Measurements from ENCODE around the gene SELENOV. TPM values are rescaled to one million over a fixed set of nuclear protein-coding genes. Genes with fewer than 3 reads are reported as not detected.
A peak's percentile ranks its signal among the peaks of the same experiment; 100 is the strongest.

Gene SELENOV
- total RNA-seq, 1 experiment from 2014 or later, result 0.80 TPM

- peak; percentile 82 for ATAC-seq
Measured at GRCh38 chr19:39557811-39558623, 43.1 kb downstream of the SELENOV start.

More at GRCh38 chr19:39557811-39558623, 43.1 kb downstream of the SELENOV start:
- no peaks in the 10 kb centered on the region for H3K9me3 ChIP-seq (ENCODE audit: control insufficient read depth, insufficient read depth, low read depth, low read length)
- peak overlapping the region; percentile 0; the same call in 1 of the 2 replicates for H3K27ac ChIP-seq (ENCODE audit: low read length)
- peaks cover 17% of the 10 kb centered on the region for H3K4me1 ChIP-seq (ENCODE audit: control insufficient read depth, insufficient read depth, low read length)
- in situ Hi-C loops (cut with HindIII; ENCODE audit: low pct_unique_long_range_greater_than_20kb, low sequenced_read_pairs) (no loop called here), intact Hi-C loops (cut with micrococcal nuclease; ENCODE audit: unreplicated experiment) (no loop called here)
- CTCF ChIA-PET, result interaction anchor here (1.0 to 1.2 kb wide), 3 partner anchors 12 to 69 kb away, joined by 3 to 6 read pairs (median 4); no protein-coding TSS in a partner anchor
- no peaks in the 10 kb centered on the region for H3K36me3 ChIP-seq (ENCODE audit: control insufficient read depth, insufficient read depth, low read length)
- DNase-seq (ENCODE audit: low read depth, low spot score), result peak; percentile 91
- TF ChIP-seq POLR2AphosphoS5 (IDR thresholded peaks at IDR 0.05; ENCODE audit: low read depth, low read length) (no peak), CTCF (IDR thresholded peaks at IDR 0.05) (no peak), TCF7L2 (IDR thresholded peaks at IDR 0.05; ENCODE audit: low read depth, low read length) (no peak), SIN3A (IDR thresholded peaks at IDR 0.05; ENCODE audit: borderline replicate concordance, insufficient read depth, low read depth, low read length) (no peak), REST (IDR thresholded peaks at IDR 0.05; ENCODE audit: insufficient read depth in 1 of 2, low read depth in 2 of 2, low read length in 1 of 2) (no peak)
- no TSS peak for BruUV-seq (replicated peaks)
- POLR2A ChIA-PET, result interaction anchor here (0.5 to 0.6 kb wide), 3 partner anchors 46 to 215 kb away, joined by 3 to 13 read pairs (median 4); partner anchors contain the start of gene RPS16
- peak overlapping the region; percentile 0 to 36; a peak in 3 of 4 replicates for H3K4me3 ChIP-seq (ENCODE audit: low read depth in 2 of 2, low read length in 2 of 2)
- peaks cover 39% of the 10 kb centered on the region for H3K27me3 ChIP-seq (ENCODE audit: control insufficient read depth, insufficient read depth, low read length)
